Thyroid gland (tissue), 4 donors: ENCODE measurements around the gene NFIB. TPM values are rescaled to one million over a fixed set of nuclear protein-coding genes. Genes with fewer than 3 reads are reported as not detected.

Experiments
- DNase-seq, 2 donors: peaks; one replicate each; pipeline ENCODE4 v3.0.0-alpha.2; 2019
- H3K27ac ChIP-seq, 3 donors: fragments of 200-600 bp; sonication (generic); 1 replicate in 2 of 3; 2 replicates in 1 of 3; pipeline ENCODE4 v1.5.1; 2016 to 2019; ENCODE audit warnings: mild to moderate bottlenecking in 1 of 3, moderate library complexity in 1 of 3
- H3K27me3 ChIP-seq: fragments of 200-600 bp; sonication (generic); one replicate; pipeline ENCODE4 v1.5.1; 2019
- H3K36me3 ChIP-seq, 2 donors: fragments of 200-600 bp; sonication (generic); one replicate each; pipeline ENCODE4 v1.5.1; 2016 to 2019
- H3K4me1 ChIP-seq, 2 donors: fragments of 200-600 bp; sonication (generic); one replicate each; pipeline ENCODE4 v1.5.1; 2017 to 2019
- H3K4me3 ChIP-seq, 3 donors: fragments of 200-600 bp; sonication (generic); replicated peaks in 1 of 3; 1 replicate in 2 of 3; 2 replicates in 1 of 3; pipeline ENCODE4 v1.5.1; 2016; ENCODE audit warnings: mild to moderate bottlenecking in 1 of 3
- H3K9me3 ChIP-seq: fragments of 200-600 bp; sonication (generic); one replicate; pipeline ENCODE4 v1.5.1; 2017
- CTCF ChIP-seq, 6 experiments: fragments of 200-600 bp in 3 of 6; fragments of 450-650 bp in 3 of 6; sonication (generic) in 3 of 6; IDR thresholded peaks; one replicate each; pipeline ENCODE4 v1.5.1; 2016 to 2019; ENCODE audit warnings: antibody characterized with exemption in 6 of 6, mild to moderate bottlenecking in 2 of 6, inconsistent platforms in 1 of 6, moderate library complexity in 1 of 6
- POLR2A ChIP-seq, 2 donors: fragments of 450-650 bp; IDR thresholded peaks; one replicate each; pipeline ENCODE4 v1.6.1; 2017; ENCODE audit warnings: antibody characterized with exemption in 2 of 2, mild to moderate bottlenecking in 2 of 2, moderate library complexity in 1 of 2
- WGBS, 2 donors: methylation state at CpG; one replicate each; pipeline ENCODE4 v1.1.5; 2017; 5-methylcytosine and 5-hydroxymethylcytosine counted together
- intact Hi-C: fragments of 100-400 bp; cut with DNase I; formaldehyde crosslinking; loops from one replicate; pipeline ENCODE4 v1.15.1; 2023
- total RNA-seq, 4 donors: library from RNA; depleted of rRNA; stranded (reverse); fragments of >200 nt; gene quantifications; one replicate each; pipeline ENCODE4 v1.2.3, GENCODE V29; 2016

Gene NFIB
- total RNA-seq, 4 donors from 2014 or later = 57.9 to 144 (median 125) TPM

- no peak for DNase-seq
- H3K4me1 ChIP-seq = peaks cover 30 to 54% of the 10 kb centered on the region in 2 donors
- H3K9me3 ChIP-seq = no peaks in the 10 kb centered on the region
- no peaks in the 10 kb centered on the region for H3K27me3 ChIP-seq
- intact Hi-C loops = no loop called here
- H3K36me3 ChIP-seq = no peaks in the 10 kb centered on the region
- TF ChIP-seq CTCF (IDR thresholded peaks at IDR 0.05) = no peak
- TF ChIP-seq POLR2A (IDR thresholded peaks at IDR 0.05) = no peak
- no peak overlapping the region for H3K27ac ChIP-seq
- 94 to 96% methylated on average over 1 of the region's 1 CpG for WGBS, 2 donors
- no peak overlapping the region for H3K4me3 ChIP-seq
These were observed 65.8 kb downstream of the NFIB start for GRCh38 chr9:14248149-14248548.

GRCh38 chr9:14247577-14247976 is 66.4 kb downstream of the NFIB start:
- no peak for DNase-seq
- Histone ChIP-seq H3K9me3 (no peaks in the 10 kb centered on the region), H3K27ac (no peak overlapping the region), H3K36me3 (no peaks in the 10 kb centered on the region), H3K4me3 (no peak overlapping the region), H3K27me3 (no peaks in the 10 kb centered on the region), H3K4me1 (peaks cover 25 to 49% of the 10 kb centered on the region in 2 donors)
- intact Hi-C loops = no loop called here
- 95 to 100% methylated on average over 1 of the region's 1 CpG for WGBS, 2 donors
- TF ChIP-seq POLR2A (IDR thresholded peaks at IDR 0.05) (no peak), CTCF (IDR thresholded peaks at IDR 0.05) (no peak)

GRCh38 chr9:14246951-14247350 is 67.0 kb downstream of the NFIB start:
- Histone ChIP-seq H3K4me3 (no peak overlapping the region), H3K27ac (no peak overlapping the region), H3K36me3 (no peaks in the 10 kb centered on the region), H3K9me3 (no peaks in the 10 kb centered on the region), H3K4me1 (peaks cover 19 to 43% of the 10 kb centered on the region in 2 donors), H3K27me3 (no peaks in the 10 kb centered on the region)
- TF ChIP-seq CTCF (IDR thresholded peaks at IDR 0.05) = no peak
- intact Hi-C loops = no loop called here
- DNase-seq = no peak
- WGBS, 2 donors = 81 to 87% methylated on average over 1 of the region's 1 CpG

- H3K4me3 ChIP-seq = no peak overlapping the region
- H3K4me1 ChIP-seq = peaks cover 18 to 36% of the 10 kb centered on the region in 2 donors
- WGBS, 2 donors = 76 to 88% methylated on average over 3 of the region's 3 CpGs
- H3K27me3 ChIP-seq = no peaks in the 10 kb centered on the region
- H3K36me3 ChIP-seq = no peaks in the 10 kb centered on the region
- no peak overlapping the region for H3K27ac ChIP-seq
- TF ChIP-seq CTCF (IDR thresholded peaks at IDR 0.05) (no peak), POLR2A (IDR thresholded peaks at IDR 0.05) (no peak)
- no peak for DNase-seq
- H3K9me3 ChIP-seq = no peaks in the 10 kb centered on the region
- intact Hi-C loops = no loop called here
These were observed 67.9 kb downstream of the NFIB start for GRCh38 chr9:14245901-14246525.

- H3K4me1 ChIP-seq = peaks cover 10 to 28% of the 10 kb centered on the region in 2 donors
- no peaks in the 10 kb centered on the region for H3K9me3 ChIP-seq
- H3K27ac ChIP-seq = no peak overlapping the region
- 80 to 83% methylated on average over 5 of the region's 5 CpGs for WGBS, 2 donors
- no peaks in the 10 kb centered on the region for H3K36me3 ChIP-seq
- no peak for TF ChIP-seq POLR2A (IDR thresholded peaks at IDR 0.05)
- no peak for TF ChIP-seq CTCF (IDR thresholded peaks at IDR 0.05)
- intact Hi-C loops = no loop called here
- no peaks in the 10 kb centered on the region for H3K27me3 ChIP-seq
- no peak overlapping the region for H3K4me3 ChIP-seq
- DNase-seq = no peak
These were observed 70.4 kb downstream of the NFIB start for GRCh38 chr9:14243514-14244042.
